Limb (tissue), 2 donors: ENCODE results near the gene MAPK1IP1L.
A peak's percentile ranks its signal among the peaks of the same experiment; 100 is the strongest.
"Not testable (repeated sequence)": the region's sequence is repeated elsewhere in the genome, so short reads cannot be mapped to it uniquely, and the experiment has no call there.

Experiments used
- DNase-seq, 2 donors: peaks; one replicate each; pipeline ENCODE4 v3.0.0-alpha.2; 2016; ENCODE audit errors: extremely low spot score in 2 of 2

The MAPK1IP1L gene

DNA sequence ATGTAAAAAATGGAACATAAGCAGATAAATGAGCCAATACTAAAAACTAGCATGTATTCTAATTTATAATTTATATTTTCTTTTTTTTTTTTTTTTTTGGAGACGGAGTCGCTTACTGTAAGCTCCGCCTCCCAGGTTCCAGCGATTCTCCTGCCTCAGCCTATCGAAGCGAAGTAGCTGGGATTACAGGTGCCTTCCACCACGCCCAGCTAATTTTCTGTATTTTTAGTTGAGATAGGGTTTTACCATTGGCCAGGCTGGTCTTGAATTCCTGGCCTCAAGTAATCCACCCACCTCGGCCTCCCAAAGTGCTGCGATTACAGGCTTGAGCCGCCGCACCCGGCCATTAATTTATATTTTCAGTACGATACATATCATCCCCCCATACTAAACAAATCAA, 2.7 kb downstream of the MAPK1IP1L start:
- no peak for DNase-seq

DNA sequence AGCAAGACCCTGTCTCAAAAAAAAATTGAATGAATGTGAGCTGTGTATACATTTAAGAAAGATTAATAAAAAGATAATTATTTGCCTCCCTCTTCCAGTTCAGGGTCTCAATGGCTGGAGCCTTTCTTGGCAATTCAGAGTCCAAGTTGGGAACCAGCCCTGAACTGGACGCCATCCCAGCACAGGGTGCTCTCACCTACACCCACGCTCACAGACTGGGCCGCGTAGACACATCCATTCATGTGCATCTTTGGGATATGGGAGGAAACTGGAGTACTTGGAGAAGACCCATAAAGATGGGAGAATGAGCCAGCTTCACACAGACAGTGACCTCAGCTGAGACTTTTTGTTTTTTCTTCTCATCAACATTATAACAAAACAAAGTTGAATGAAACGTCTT, 6.5 kb downstream of the MAPK1IP1L start:
- no peak for DNase-seq

DNA sequence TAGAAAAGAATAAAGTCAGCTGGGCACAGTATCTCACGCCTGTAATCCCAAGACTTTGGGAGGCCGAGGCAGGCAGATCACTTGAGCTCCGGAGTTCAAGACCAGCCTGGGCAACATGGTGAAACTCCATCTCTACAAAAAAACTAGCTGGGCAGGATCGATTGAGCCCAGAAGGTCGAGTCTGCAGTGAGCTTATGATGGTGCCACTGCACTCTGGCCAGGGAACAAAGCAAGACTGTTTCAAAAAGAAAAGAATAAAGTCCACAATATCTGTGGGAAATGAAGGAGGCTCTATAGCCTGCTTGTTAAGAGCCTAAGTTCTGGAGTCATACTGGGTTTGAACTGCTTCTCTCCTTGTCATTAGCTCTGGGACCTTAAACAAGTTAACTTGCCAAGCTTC, 7.9 kb downstream of the MAPK1IP1L start:
- DNase-seq = no peak

DNA sequence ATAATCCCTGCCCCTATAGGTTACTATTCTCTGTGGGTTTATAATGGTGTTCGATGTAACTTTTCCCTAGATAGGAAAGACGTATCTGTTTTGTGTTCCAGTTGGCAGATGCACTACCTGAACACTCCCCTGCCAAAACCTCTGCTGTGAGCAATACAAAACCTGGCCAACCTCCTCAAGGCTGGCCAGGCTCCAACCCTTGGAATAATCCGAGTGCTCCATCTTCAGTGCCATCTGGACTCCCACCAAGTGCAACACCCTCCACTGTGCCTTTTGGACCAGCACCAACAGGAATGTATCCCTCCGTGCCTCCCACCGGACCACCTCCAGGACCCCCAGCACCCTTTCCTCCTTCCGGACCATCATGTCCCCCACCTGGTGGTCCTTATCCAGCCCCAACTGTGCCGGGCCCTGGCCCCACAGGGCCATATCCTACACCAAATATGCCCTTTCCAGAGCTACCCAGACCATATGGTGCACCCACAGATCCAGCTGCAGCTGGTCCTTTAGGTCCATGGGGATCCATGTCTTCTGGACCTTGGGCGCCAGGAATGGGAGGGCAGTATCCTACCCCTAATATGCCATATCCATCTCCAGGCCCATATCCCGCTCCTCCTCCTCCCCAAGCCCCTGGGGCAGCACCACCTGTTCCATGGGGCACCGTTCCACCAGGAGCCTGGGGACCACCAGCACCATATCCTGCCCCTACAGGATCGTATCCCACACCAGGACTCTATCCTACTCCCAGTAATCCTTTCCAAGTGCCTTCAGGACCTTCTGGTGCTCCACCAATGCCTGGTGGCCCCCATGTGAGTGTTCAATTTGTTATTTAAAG, 11.3 kb downstream of the MAPK1IP1L start:
- DNase-seq = peak in 1 of 2 donors; percentile 32

DNA sequence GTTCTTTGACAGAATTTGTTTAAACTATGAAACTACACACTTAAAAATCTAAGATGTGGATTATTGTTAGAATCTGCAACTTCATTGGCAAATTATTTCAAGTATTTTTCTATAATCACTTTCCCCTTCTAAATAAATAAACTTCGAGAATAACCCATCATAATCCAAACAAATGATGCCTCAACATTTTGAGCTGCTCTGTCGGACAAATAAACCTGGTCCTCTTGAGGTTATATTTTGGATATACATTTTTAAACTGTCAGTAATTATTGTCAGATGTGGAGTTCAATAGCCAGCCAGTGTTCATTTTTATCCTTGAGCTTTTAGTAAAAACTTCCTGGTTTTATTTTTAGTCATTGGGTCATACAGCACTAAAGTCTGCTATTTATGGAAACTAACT, 13.4 kb downstream of the MAPK1IP1L start:
- not testable (repeated sequence) for DNase-seq

DNA sequence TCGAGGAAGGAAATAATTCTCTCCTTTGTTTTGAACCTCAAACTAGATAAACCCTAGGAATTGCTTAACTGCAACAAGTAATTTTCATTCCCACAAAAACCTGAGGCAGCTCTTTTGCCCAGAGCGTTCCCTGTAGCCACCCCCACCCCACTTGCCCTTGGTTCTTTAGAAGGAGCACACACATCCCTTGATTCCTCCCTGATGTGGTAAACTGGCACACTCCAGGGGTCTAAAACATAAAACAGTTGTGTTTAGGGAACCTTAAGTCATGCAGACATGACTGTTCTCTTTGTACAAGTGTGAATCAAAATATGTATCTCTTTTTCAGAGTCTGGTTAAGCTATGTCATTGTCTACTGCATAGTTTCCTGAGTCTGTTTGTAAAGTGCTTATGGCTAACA, 14.0 kb downstream of the MAPK1IP1L start:
- no peak for DNase-seq

DNA sequence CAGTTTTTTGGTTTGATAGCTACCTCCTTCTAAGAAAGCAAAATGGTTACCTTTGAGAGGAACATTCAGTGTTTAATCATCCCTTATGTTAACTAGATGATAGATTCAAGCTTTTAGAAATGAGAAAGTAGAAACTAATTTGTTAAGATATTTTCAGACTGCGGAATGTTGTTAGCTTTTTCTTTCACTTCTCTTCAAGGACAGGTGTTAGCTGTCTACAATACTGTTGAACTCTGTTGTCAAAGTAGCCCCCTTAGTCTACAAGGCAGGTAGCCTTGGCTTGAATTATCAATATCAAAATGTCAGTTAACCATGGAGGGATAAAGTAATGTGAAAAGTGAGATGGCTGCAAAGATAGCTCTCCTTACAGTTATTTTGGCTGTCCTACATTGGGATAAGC, 14.8 kb downstream of the MAPK1IP1L start:
- DNase-seq = no peak

DNA sequence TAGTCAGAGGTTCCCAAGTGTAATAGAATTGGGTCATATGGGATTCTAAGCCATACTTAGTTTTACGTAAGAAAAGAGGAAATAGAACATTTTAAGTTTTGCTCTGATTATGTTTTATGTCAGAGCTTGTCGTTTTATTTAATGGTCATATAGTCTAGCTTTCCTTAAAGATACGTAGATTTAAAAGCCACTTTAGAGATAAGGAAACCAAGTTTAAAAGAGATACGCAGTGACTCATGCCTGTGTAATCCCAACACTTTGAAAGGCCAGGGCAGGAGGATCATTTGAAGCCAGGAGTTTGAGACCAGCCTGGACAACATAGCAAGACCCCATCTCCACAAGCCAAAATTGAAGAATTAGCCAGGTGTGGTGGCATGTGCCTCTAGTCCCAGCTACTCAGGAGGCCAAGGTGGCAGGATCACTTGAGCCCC, 19.5 kb downstream of the MAPK1IP1L start:
- no peak for DNase-seq

DNA sequence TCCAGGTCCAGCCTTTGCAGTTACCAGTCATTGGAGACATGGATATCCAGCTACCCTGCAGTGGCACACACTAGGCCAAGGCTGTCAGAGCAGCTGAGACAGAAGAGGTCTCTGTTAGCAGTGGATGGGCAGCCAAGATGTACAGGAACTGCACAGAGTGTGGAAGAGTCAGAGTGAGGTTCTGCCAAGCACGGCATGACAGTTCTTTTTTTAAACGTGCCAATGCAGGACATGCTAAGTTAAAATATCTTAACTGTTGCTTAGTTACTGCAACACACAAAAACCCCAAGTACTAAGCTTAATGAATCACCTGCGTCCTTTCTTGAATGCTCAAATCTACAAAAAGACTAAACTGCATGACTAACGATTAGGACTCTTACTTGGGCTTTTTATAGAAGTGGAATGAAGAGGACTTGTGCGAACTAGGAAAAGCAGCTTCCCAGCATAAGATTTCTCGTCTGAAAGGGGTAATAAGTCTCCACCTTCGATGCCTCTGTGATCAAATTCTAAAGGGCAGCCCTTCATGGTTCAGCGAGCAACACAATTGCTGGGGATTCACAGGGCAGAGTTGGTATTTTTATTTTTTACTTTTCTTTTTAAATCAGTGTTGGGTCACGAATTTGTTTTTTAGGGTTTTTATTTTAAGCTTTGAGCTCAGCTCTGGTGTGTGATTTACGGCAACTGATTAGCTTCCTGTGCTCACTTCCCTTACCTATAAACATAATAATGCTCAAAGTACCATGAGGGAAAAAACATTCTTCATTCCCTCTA, 20.6 kb downstream of the MAPK1IP1L start:
- peak in 1 of 2 donors; percentile 51 for DNase-seq

DNA sequence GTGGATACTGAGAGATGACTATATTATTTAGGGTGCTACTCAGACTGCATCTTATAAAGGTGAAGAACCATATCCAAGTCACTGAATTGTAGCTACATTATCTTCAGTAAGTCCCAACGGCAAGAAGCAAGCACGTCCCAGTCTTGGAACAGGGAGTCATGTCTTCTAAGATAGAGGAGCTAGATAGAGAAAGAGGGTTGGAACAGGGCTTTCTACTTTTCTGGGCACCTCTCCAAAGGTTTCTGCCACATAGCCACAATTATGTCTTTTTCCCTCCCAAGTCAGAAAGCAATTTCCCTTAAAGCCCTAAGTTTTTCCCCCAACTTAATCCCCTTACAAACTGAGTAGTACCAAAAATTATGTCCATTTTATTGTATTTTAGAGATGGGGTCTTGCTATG, 22.4 kb downstream of the MAPK1IP1L start:
- no peak for DNase-seq

DNA sequence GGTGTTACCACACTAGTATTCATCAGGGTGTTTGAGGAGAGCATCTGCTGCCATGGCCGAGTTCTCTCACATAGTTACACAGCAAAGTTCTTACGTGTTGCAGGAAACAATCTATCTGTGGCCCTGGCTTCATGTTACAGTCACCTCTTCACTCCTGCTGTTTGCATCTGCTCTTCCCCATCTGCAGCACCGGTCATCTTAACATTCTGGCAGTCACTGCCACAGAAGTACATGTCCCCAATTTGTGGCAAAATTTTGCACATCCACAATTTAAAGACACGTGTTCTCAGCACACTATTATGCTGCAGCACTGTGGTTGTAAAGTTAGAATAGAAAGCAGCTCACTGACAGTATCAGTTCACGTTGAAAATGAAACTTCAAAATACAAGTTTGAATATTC, 23.2 kb downstream of the MAPK1IP1L start:
- DNase-seq = no peak

DNA sequence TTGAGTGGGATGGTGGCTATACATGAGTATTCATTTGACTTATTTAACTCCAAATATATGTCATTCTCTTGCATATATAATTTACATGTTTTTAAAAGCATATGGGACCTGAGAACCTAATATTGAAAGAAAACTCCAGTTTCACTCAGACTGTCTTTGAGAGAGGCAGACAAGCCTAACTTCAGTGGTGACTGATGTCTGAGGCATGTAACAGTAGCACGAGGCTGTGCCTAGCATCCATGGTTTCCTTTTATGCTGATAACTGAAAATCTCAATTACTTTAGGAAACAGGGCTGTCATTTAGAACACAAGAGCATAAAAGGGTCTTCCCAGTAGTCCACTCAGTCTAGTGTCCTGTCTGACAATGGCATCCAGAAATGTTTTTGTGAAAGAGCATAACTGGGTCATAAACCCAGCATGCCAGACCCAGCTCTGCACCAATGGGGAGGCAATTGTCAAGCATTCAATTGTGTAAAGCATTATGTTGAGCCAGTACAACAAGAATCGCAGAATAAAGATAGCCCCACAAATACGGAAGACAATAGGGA, 24.3 kb downstream of the MAPK1IP1L start:
- no peak for DNase-seq

DNA sequence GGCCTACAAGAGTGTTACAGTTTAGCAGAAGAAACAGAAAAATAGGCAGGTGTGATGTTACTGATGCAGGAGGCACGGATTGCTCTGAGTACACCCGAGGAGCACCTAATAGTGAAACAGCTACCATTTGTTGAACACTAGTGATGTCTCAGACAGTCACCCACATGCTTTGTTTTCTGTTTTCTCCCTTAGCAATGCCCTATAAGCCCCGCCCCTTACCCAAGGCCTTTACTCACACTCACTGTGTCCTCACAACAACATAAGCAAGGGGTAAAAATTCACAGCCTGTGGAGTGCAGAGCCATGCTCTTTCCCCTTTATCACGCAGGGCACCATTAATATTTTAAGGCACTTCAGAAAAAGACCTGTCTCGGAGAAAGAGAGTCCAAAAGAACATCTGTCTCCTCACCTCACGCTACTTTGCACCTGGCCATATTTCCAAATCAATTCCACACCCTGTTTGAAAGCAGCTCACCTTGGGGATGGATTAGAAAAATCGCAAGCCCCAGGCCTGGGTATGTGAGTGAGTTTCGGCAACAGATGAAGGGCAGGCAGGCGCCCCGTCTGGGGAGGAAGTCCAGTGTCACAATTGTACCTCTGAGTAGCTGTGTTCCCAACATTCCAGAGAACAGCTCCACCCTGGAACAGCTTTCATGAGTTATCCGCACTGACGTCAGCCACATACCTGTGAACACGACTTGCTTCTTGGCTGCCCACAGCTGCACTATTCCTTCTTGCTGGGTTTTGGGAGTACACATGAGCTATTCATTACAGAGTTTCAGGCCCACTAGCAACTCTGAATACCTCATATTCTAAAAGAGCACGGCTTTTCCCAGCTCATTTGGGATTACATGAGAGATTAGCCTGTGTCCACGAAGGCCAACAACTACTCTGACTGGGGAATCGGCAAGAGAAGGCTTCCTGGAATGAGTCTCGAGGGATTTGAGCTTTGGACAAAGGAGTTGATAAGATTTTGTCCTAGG, 26.0 kb downstream of the MAPK1IP1L start:
- peak; percentile 41 to 62 for DNase-seq

DNA sequence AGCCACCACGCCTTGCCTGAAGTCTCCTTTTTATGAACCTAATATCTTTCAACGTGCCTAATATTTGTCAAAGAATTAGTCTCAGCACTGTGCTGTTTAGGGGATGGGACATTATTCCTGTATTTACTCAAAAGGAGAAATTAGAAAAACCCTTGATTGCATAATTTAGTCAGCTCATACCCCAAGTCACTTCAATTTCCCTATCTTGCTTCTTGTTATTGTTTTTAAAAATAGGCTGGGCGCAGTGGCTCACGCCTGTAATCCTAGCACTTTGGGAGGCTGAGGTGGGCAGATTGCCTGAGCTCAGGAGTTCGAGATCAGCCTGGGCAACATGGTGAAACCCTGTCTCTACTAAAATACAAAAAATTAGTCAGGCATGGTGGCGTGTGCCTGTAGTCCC, 28.5 kb downstream of the MAPK1IP1L start:
- DNase-seq = not testable (repeated sequence)

DNA sequence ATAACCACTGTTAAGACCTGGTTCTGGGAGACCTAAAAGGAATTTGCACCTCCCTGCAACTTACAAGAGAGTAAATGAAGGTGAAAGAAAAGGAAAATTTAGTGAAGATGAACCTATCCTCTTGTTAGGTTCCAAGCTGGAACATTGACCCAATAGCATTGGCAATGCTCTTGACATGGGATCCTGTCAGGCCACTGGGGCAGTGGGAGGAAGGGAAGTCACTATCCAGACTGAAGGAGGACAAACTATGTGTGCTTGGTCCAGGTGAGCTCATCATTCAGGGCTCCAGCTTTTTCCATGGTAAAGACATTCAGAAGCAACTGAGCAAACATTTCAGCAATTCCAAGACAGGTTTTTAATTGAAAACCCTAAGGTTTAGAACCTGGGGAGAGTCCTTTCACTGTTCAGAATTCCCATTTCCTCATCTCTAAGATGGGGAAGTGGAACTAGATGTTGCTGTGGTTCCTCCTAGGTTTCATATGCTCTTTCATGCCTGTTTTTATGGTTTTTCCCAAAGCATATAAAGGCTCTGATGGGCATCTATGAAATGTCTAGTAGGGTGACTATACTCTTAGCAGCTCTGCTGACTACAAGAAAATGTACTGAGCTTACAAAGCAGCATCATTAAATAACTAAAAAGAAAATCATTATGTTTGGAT, 33.1 kb downstream of the MAPK1IP1L start:
- no peak for DNase-seq

DNA sequence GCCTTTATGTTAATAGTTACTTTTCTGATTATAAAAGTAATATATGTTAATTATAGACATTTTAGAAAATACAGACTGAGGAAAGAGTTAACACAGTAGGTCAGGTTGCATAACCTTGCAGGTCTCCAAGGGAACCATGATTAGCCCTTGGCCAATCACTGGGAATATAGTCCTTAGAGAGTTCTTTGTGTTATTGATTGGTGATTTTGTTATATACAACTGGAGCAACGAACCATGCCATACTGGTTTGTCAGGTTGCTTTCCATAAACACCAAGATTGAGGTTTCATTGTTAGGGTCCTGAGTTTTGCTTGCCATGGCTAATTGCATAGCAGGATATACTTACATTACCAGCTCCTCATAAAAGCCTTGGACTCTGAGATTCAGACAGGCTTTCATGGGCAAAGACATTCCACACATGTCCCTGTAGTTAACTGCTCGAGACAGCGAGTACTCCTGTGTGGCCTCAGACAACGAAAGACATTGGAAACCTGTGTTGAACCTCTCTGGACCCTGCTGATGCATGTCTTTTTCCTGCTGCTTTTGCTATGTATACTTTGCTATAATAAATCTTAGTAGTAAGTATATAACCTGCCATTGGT, 33.7 kb downstream of the MAPK1IP1L start:
- no peak for DNase-seq

DNA sequence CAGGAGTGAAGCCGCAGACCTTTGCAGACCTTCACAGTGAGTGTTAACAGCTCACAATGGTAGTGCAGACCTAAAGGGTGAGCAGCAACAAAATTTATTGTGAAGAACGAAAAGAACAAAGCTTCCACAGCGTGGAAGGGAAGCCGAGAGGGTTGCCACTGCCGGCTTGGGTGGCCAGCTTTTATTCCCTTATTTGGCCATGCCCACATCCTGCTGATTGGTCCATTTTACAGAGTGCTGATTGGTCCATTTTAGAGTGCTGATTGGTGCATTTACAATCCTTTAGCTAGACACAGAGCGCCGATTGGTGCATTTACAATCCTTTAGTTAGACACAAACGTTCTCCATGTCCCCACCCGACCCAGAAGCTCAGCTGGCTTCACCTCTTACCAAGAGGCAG, 35.5 kb downstream of the MAPK1IP1L start:
- no peak for DNase-seq

DNA sequence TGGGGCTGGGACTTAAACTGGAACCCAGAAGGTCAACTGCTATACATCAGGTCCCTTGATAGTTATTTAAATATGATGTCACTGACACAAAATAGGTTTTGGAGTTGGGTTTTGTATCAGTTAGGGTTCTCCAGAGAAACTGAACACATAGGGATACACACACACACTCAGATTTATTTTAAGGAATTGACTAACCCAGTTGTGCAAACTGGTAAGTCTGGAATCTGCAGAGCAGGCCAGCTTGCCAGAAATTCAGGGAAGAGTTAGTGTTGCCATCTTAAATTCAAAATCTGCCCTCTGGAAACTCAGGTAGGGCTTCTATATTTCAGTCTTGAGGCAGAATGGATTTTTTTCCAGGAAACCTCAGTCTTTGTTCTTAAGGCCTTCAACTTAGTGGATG, 36.9 kb downstream of the MAPK1IP1L start:
- DNase-seq = no peak

DNA sequence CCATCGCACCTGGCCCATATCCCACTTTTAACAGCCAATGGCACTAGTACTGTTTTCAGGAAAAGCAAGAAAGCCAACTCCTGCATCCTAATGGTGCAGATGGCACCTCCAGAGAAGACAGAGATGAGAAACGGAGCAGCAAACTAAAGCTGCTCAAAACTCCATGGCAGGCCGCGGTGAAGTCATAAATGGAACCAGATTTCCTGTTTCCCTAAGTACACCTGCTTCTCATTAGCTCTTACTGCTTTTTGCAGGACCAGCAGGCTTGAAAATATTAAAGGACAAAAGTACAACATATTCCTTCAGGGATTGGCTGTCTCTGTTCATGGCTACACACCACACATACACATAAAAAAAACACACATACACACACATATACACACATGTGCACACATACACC, 40.9 kb downstream of the MAPK1IP1L start:
- DNase-seq = peak in 1 of 2 donors; percentile 78
